B cell (primary cell): ENCODE measurements around the gene IPO11. TPM values are rescaled to one million over a fixed set of nuclear protein-coding genes. Genes with fewer than 3 reads are reported as not detected.

Experiments
- ATAC-seq: fragments of 200-7000 bp; cut with Tn5 transposase; one replicate; pipeline ENCODE4 v1.10.0; 2021; ENCODE audit warnings: low read depth, mild to moderate bottlenecking, moderate number of reproducible peaks, moderate library complexity
- CTCF ChIA-PET: fragments of 350-600 bp; sonication (Branson Sonifier 250); formaldehyde crosslinking; loops from one replicate; lab custom pipeline; 2021; ENCODE audit warnings: antibody characterized with exemption, inconsistent platforms; lab: Charles Lee
- POLR2A ChIA-PET: fragments of 350-600 bp; sonication (Branson Sonifier 250); formaldehyde crosslinking; loops from one replicate; lab custom pipeline; 2021; ENCODE audit warnings: antibody characterized with exemption; lab: Charles Lee
- DNase-seq: peaks from one replicate; pipeline ENCODE4 v3.0.0; 2013
- H2AFZ ChIP-seq: 2 replicates; pipeline ENCODE4 v1.6.1; 2012; ENCODE audit warnings: mild to moderate bottlenecking, low read depth, low read length; ENCODE audit not compliant: insufficient read depth, poor library complexity, severe bottlenecking
- H3K27ac ChIP-seq, 2 donors: 1 replicate in 1 of 2; 2 replicates in 1 of 2; pipeline ENCODE4 v1.5.1; 2012 to 2013; ENCODE audit warnings: low read length in 2 of 2, mild to moderate bottlenecking in 2 of 2, moderate library complexity in 1 of 2
- H3K27me3 ChIP-seq, 4 experiments: fragments of 200-600 bp in 1 of 4; sonication (generic) in 1 of 4; replicated peaks in 1 of 4; 1 replicate in 2 of 4; 2 replicates in 2 of 4; pipeline versions ENCODE4 v1.6.1 to v1.7.0; 2013 to 2016; ENCODE audit warnings: low read length in 3 of 4, mild to moderate bottlenecking in 2 of 4, mixed read lengths in 1 of 4, moderate library complexity in 1 of 4; ENCODE audit not compliant: insufficient read depth in 4 of 4, control insufficient read depth in 3 of 4; ENCODE audit errors: control extremely low read depth in 1 of 4
- H3K36me3 ChIP-seq, 2 experiments: replicated peaks in 1 of 2; 1 replicate in 1 of 2; 2 replicates in 1 of 2; pipeline versions ENCODE4 v1.6.1 to v1.7.1; 2013; ENCODE audit warnings: low read length in 1 of 2; ENCODE audit not compliant: insufficient read depth in 2 of 2, control insufficient read depth in 1 of 2; ENCODE audit errors: control extremely low read depth in 1 of 2, extremely low read depth in 1 of 2
- H3K4me1 ChIP-seq, 2 donors: fragments of 200-600 bp in 1 of 2; sonication (generic) in 1 of 2; 1 replicate in 1 of 2; 2 replicates in 1 of 2; pipeline versions ENCODE4 v1.5.1 to v1.6.1; 2013 to 2017; ENCODE audit warnings: low read length in 2 of 2; ENCODE audit not compliant: control insufficient read depth in 2 of 2, insufficient read depth in 2 of 2
- H3K4me2 ChIP-seq: replicated peaks from 2 replicates; pipeline ENCODE3; 2012; ENCODE audit warnings: mild to moderate bottlenecking, low read depth, low read length; ENCODE audit not compliant: poor library complexity, severe bottlenecking
- H3K4me3 ChIP-seq, 5 experiments: fragments of 200-600 bp in 1 of 5; sonication (generic) in 1 of 5; 1 replicate in 3 of 5; 2 replicates in 2 of 5; pipeline versions ENCODE4 v1.5.1 to v1.7.0; 2011 to 2016; ENCODE audit warnings: low read length in 4 of 5, mild to moderate bottlenecking in 4 of 5, low read depth in 2 of 5, control low read depth in 1 of 5, moderate library complexity in 1 of 5; ENCODE audit not compliant: insufficient read depth in 1 of 5; ENCODE audit errors: control extremely low read depth in 1 of 5, extremely low read depth in 1 of 5
- H3K79me2 ChIP-seq: fragments of 200-600 bp; sonication (generic); one replicate; pipeline ENCODE4 v1.6.0; 2016; ENCODE audit warnings: low read length; ENCODE audit not compliant: control insufficient read depth, insufficient read depth
- H3K9ac ChIP-seq: fragments of 200-600 bp; sonication (generic); 2 replicates; pipeline ENCODE4 v1.6.1; 2017; ENCODE audit warnings: mild to moderate bottlenecking, low read length, moderate library complexity
- H3K9me3 ChIP-seq, 3 donors: one replicate each; pipeline versions ENCODE4 v1.6.1 to v1.7.1; 2013; ENCODE audit warnings: low read length in 2 of 3; ENCODE audit not compliant: control insufficient read depth in 2 of 3, insufficient read depth in 1 of 3; ENCODE audit errors: control extremely low read depth in 1 of 3
- H4K20me1 ChIP-seq: 2 replicates; pipeline ENCODE4 v1.6.0; 2012; ENCODE audit warnings: mild to moderate bottlenecking, low read length; ENCODE audit not compliant: insufficient read depth, control insufficient read depth, poor library complexity, severe bottlenecking
- H3K27ac Mint-ChIP-seq: one replicate; pipeline ENCODE4 v1.8.0; 2021; ENCODE audit warnings: mixed read lengths
- H3K27me3 Mint-ChIP-seq: one replicate; pipeline ENCODE4 v1.8.0; 2021; ENCODE audit warnings: mixed read lengths
- H3K4me1 Mint-ChIP-seq: one replicate; pipeline ENCODE4 v1.8.0; 2021; ENCODE audit warnings: mixed read lengths
- H3K4me3 Mint-ChIP-seq: one replicate; pipeline ENCODE4 v1.8.0; 2021; ENCODE audit warnings: mixed read lengths
- H3K9me3 Mint-ChIP-seq: one replicate; pipeline ENCODE4 v1.8.0; 2022; ENCODE audit warnings: mixed read lengths; ENCODE audit not compliant: insufficient read depth
- EZH2 ChIP-seq: IDR thresholded peaks from 2 replicates; pipeline ENCODE4 v1.6.1; 2012; ENCODE audit warnings: borderline replicate concordance, low read depth, mild to moderate bottlenecking, moderate library complexity, low read length; ENCODE audit not compliant: insufficient read depth, poor library complexity, severe bottlenecking
- WGBS: methylation state at CpG from one replicate; pipeline ENCODE4 v1.1.5; 2013; ENCODE audit warnings: missing lambda C conversion rate; ENCODE audit not compliant: insufficient coverage; 5-methylcytosine and 5-hydroxymethylcytosine counted together
- intact Hi-C: fragments of 100-400 bp; cut with micrococcal nuclease; formaldehyde crosslinking; loops from one replicate; pipeline ENCODE4 v1.10.0; 2022
- polyA plus RNA-seq: library from polyadenylated mRNA; depleted of rRNA; stranded (reverse); fragments of >200 nt; gene quantifications from 2 replicates; pipeline ENCODE4 v1.2.3, GENCODE V29; 2012
- total RNA-seq, 2 donors: library from RNA; stranded (reverse); fragments of 120-200 nt in 1 of 2; gene quantifications; 1 replicate in 1 of 2; 2 replicates in 1 of 2; pipeline versions ENCODE4 v1.2.3 to v1.2.4, GENCODE V29; 2013 to 2022
- TF ChIP-seq, protein P1 (sequence below): fragments of 200-600 bp; IDR thresholded peaks from one replicate; pipeline ENCODE4 v1.8.0; 2022; ENCODE audit warnings: antibody characterized with exemption, mild to moderate bottlenecking

IPO11 gene
- total and polyA plus RNA-seq, 2 donors (not counting 1 experiment from before 2014, with no cell fraction given) = 3.8 to 37.4 TPM

DNA sequence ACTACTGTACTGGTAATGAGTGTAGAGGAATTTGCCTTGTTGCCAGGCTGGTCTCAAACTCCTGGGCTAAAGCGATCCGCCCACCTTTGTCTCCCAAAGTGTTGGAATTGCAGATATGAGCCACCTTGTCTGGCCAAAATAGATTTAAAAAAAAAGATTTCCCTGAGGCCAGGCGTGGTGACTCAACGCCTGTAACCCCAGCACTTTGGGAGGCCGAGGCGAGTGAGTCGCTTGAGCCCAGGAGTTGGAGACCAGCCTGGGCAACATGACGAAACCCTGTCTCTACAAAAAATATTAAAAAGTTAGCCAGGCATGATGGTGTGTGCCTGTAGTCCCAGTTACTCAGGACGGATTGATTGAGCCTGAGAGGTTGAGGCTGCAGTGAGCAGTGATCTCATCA is 62.5 kb downstream of the IPO11 start:
- no peaks in the 10 kb centered on the region for H3K9me3 Mint-ChIP-seq
- intact Hi-C loops = no loop called here
- peaks cover 2 to 4% of the 10 kb centered on the region in 2 experiments for H3K36me3 ChIP-seq
- H3K4me2 ChIP-seq = no peak overlapping the region
- WGBS = 100% methylated on average over 7 of the region's 9 CpGs
- H3K4me3 Mint-ChIP-seq = no peak overlapping the region
- H3K9me3 ChIP-seq = no peaks in the 10 kb centered on the region
- H3K4me1 ChIP-seq = no peaks in the 10 kb centered on the region
- ATAC-seq (no peak), DNase-seq (no peak)
- no peaks in the 10 kb centered on the region for H3K79me2 ChIP-seq
- TF ChIP-seq, protein P1, sequence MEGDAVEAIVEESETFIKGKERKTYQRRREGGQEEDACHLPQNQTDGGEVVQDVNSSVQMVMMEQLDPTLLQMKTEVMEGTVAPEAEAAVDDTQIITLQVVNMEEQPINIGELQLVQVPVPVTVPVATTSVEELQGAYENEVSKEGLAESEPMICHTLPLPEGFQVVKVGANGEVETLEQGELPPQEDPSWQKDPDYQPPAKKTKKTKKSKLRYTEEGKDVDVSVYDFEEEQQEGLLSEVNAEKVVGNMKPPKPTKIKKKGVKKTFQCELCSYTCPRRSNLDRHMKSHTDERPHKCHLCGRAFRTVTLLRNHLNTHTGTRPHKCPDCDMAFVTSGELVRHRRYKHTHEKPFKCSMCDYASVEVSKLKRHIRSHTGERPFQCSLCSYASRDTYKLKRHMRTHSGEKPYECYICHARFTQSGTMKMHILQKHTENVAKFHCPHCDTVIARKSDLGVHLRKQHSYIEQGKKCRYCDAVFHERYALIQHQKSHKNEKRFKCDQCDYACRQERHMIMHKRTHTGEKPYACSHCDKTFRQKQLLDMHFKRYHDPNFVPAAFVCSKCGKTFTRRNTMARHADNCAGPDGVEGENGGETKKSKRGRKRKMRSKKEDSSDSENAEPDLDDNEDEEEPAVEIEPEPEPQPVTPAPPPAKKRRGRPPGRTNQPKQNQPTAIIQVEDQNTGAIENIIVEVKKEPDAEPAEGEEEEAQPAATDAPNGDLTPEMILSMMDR = no peak
- no peak for TF ChIP-seq EZH2
- no peaks in the 10 kb centered on the region for H3K4me1 Mint-ChIP-seq
- ChIA-PET CTCF (interaction anchor here (1.9 kb wide), 1 partner anchor 15 kb away, joined by 6 read pairs; no protein-coding TSS in a partner anchor), POLR2A (no interaction called here)
- H3K27ac ChIP-seq = no peak overlapping the region
- H3K27me3 Mint-ChIP-seq = no peaks in the 10 kb centered on the region
- H3K4me3 ChIP-seq = no peak overlapping the region
- no peak overlapping the region for H2AFZ ChIP-seq
- no peaks in the 10 kb centered on the region for H3K27me3 ChIP-seq
- H3K9ac ChIP-seq = no peak overlapping the region
- no peak overlapping the region for H3K27ac Mint-ChIP-seq
- H4K20me1 ChIP-seq = no peaks in the 10 kb centered on the region

DNA sequence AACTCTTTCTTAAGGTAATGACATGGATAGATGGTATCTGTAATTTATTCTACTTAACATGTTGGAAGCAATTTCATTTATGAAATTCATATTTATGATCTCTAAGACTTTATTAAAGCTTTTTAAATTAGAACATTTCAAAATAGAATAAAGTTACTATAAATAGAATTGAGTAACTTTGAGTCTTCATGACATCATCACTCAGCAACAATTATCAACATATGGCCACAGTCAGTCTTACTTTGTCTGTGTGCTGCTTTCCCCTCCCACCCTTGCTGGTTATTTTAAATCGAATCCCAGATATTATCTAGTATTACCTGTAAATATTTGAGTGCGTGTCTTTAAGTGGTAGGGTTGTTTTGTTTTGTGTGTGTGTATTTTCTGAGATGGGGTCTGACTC is 65.2 kb downstream of the IPO11 start:
- ATAC-seq (no peak), DNase-seq (no peak)
- Histone ChIP-seq H4K20me1 (no peaks in the 10 kb centered on the region), H3K4me3 (no peak overlapping the region), H3K9me3 (no peaks in the 10 kb centered on the region), H3K36me3 (peaks cover 0 to 4% of the 10 kb centered on the region in 2 experiments), H3K9ac (no peak overlapping the region), H2AFZ (no peak overlapping the region), H3K27ac (no peak overlapping the region), H3K27me3 (no peaks in the 10 kb centered on the region), H3K79me2 (no peaks in the 10 kb centered on the region), H3K4me1 (no peaks in the 10 kb centered on the region), H3K4me2 (no peak overlapping the region)
- Mint-ChIP-seq H3K4me3 (no peak overlapping the region), H3K9me3 (no peaks in the 10 kb centered on the region), H3K27ac (no peak overlapping the region), H3K4me1 (peaks cover 6% of the 10 kb centered on the region), H3K27me3 (no peaks in the 10 kb centered on the region)
- intact Hi-C loops = no loop called here
- ChIA-PET POLR2A (no interaction called here), CTCF (interaction anchor here (0.9 kb wide), 1 partner anchor 18 kb away, joined by 3 read pairs; no protein-coding TSS in a partner anchor)
- TF ChIP-seq, protein P1 = no peak
- TF ChIP-seq EZH2 = no peak
- WGBS = no CpG with 5 or more reads among the region's 2 CpGs
